ENCODE data around the gene ZBTB46. TPM values are rescaled to one million over a fixed set of nuclear protein-coding genes. Genes with fewer than 3 reads are reported as not detected.

ZBTB46 gene
- total and polyA plus RNA-seq, 10 of the 15 experiments (the other 5 are each of a cell fraction or from before 2014, with no cell fraction given) = 0.15 to 0.92 (median 0.34) TPM

GRCh38 chr20:63706852-63707557, 124.1 kb downstream of the ZBTB46 start (continued):
- TF ChIP-seq SREBF2 (IDR thresholded peaks at IDR 0.05; ENCODE audit: low read length) (no peak), EGR1 (IDR thresholded peaks at IDR 0.05; ENCODE audit: borderline replicate concordance in 1 of 2, low read depth in 2 of 2, low read length in 2 of 2) (peak in 1 of 2 experiments; percentile 39; a peak in 1 of 3 replicates), WRNIP1 (IDR thresholded peaks at IDR 0.05; ENCODE audit: borderline replicate concordance, low read depth, low read length) (0 out of 2 replicates have a peak, but pooled peaks have one; percentile 66), TCF3 (IDR thresholded peaks at IDR 0.05; ENCODE audit: borderline replicate concordance, insufficient read depth, low read depth, low read length) (0 out of 2 replicates have a peak, but pooled peaks have one; percentile 13), RAD21 (IDR thresholded peaks at IDR 0.05; ENCODE audit: insufficient read depth, low read depth, low read length) (peak; percentile 94), YY1 (IDR thresholded peaks at IDR 0.05; ENCODE audit: low read depth, low read length) (peak; percentile 76), FOS (IDR thresholded peaks at IDR 0.05; ENCODE audit: borderline replicate concordance, extremely low read depth, insufficient read length) (no peak), IRF4 (IDR thresholded peaks at IDR 0.05; ENCODE audit: low read depth, low read length) (peak; percentile 67; the same call in 1 of the 2 replicates), KAT2A (conservative IDR thresholded peaks at IDR 0.05; ENCODE audit: control insufficient read depth, low read depth, low read length) (no peak), CEBPZ (IDR thresholded peaks at IDR 0.05; ENCODE audit: low read depth, low read length) (no peak), SMC3 (IDR thresholded peaks at IDR 0.05; ENCODE audit: borderline replicate concordance, low read length) (peak; percentile 79), SMARCA5 (IDR thresholded peaks at IDR 0.05) (peak; percentile 57; the same call in 1 of the 2 replicates), EED (IDR thresholded peaks at IDR 0.05; ENCODE audit: low read depth) (peak; percentile 68)
- TF ChIP-seq, protein P1, sequence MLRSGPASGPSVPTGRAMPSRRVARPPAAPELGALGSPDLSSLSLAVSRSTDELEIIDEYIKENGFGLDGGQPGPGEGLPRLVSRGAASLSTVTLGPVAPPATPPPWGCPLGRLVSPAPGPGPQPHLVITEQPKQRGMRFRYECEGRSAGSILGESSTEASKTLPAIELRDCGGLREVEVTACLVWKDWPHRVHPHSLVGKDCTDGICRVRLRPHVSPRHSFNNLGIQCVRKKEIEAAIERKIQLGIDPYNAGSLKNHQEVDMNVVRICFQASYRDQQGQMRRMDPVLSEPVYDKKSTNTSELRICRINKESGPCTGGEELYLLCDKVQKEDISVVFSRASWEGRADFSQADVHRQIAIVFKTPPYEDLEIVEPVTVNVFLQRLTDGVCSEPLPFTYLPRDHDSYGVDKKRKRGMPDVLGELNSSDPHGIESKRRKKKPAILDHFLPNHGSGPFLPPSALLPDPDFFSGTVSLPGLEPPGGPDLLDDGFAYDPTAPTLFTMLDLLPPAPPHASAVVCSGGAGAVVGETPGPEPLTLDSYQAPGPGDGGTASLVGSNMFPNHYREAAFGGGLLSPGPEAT (IDR thresholded peaks at IDR 0.05; ENCODE audit: low read depth) = 0 out of 2 replicates have a peak, but pooled peaks have one; percentile 40
- TF ChIP-seq, protein P2, sequence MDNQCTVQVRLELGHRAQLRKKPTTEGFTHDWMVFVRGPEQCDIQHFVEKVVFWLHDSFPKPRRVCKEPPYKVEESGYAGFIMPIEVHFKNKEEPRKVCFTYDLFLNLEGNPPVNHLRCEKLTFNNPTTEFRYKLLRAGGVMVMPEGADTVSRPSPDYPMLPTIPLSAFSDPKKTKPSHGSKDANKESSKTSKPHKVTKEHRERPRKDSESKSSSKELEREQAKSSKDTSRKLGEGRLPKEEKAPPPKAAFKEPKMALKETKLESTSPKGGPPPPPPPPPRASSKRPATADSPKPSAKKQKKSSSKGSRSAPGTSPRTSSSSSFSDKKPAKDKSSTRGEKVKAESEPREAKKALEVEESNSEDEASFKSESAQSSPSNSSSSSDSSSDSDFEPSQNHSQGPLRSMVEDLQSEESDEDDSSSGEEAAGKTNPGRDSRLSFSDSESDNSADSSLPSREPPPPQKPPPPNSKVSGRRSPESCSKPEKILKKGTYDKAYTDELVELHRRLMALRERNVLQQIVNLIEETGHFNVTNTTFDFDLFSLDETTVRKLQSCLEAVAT (IDR thresholded peaks at IDR 0.05) = 0 out of 2 replicates have a peak, but pooled peaks have one; percentile 43
- TF ChIP-seq, protein P3, sequence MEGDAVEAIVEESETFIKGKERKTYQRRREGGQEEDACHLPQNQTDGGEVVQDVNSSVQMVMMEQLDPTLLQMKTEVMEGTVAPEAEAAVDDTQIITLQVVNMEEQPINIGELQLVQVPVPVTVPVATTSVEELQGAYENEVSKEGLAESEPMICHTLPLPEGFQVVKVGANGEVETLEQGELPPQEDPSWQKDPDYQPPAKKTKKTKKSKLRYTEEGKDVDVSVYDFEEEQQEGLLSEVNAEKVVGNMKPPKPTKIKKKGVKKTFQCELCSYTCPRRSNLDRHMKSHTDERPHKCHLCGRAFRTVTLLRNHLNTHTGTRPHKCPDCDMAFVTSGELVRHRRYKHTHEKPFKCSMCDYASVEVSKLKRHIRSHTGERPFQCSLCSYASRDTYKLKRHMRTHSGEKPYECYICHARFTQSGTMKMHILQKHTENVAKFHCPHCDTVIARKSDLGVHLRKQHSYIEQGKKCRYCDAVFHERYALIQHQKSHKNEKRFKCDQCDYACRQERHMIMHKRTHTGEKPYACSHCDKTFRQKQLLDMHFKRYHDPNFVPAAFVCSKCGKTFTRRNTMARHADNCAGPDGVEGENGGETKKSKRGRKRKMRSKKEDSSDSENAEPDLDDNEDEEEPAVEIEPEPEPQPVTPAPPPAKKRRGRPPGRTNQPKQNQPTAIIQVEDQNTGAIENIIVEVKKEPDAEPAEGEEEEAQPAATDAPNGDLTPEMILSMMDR (IDR thresholded peaks at IDR 0.05 in 2 of 3, conservative IDR thresholded peaks at IDR 0.05 in 1 of 3; ENCODE audit: control insufficient read depth in 2 of 3, extremely low read depth in 1 of 3, insufficient read depth in 1 of 3, low read depth in 3 of 3, low read length in 3 of 3) = peak; percentile 75 to 91 (median 85)
- TF ChIP-seq, protein P4, sequence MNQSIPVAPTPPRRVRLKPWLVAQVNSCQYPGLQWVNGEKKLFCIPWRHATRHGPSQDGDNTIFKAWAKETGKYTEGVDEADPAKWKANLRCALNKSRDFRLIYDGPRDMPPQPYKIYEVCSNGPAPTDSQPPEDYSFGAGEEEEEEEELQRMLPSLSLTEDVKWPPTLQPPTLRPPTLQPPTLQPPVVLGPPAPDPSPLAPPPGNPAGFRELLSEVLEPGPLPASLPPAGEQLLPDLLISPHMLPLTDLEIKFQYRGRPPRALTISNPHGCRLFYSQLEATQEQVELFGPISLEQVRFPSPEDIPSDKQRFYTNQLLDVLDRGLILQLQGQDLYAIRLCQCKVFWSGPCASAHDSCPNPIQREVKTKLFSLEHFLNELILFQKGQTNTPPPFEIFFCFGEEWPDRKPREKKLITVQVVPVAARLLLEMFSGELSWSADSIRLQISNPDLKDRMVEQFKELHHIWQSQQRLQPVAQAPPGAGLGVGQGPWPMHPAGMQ (IDR thresholded peaks at IDR 0.05; ENCODE audit: borderline replicate concordance) = no peak
- TF ChIP-seq, protein P5, sequence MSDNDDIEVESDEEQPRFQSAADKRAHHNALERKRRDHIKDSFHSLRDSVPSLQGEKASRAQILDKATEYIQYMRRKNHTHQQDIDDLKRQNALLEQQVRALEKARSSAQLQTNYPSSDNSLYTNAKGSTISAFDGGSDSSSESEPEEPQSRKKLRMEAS (IDR thresholded peaks at IDR 0.05; ENCODE audit: low read depth, low read length) = no peak

All from GM12878 (cell line).